ELR (cell line): Measurements from ENCODE around the gene FLNB.

Experiments
- DNase-seq: peaks from one replicate; pipeline ENCODE4 v3.0.0-alpha.2; 2015; ENCODE audit warnings: low read depth

The FLNB gene

DNA sequence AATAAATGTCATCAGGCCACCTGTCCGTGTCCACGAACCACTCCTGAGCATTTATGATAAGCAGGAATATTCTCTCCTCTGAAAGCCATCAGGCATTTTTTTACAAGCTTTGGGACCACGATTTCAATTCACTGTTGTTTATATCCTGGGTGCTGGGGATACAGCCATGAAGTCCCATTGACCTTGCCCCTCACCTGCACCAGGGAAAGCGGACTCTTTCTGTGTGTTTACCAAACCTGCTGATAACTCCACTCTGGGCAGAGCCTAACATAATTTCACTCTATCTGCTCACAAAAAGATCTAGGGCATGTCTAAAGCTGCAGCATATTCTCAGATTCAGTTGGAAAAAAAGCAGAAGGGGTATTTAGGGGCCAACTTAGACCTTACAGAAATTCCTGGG lies 197.8 kb downstream of the FLNB start:
- DNase-seq: no peak

DNA sequence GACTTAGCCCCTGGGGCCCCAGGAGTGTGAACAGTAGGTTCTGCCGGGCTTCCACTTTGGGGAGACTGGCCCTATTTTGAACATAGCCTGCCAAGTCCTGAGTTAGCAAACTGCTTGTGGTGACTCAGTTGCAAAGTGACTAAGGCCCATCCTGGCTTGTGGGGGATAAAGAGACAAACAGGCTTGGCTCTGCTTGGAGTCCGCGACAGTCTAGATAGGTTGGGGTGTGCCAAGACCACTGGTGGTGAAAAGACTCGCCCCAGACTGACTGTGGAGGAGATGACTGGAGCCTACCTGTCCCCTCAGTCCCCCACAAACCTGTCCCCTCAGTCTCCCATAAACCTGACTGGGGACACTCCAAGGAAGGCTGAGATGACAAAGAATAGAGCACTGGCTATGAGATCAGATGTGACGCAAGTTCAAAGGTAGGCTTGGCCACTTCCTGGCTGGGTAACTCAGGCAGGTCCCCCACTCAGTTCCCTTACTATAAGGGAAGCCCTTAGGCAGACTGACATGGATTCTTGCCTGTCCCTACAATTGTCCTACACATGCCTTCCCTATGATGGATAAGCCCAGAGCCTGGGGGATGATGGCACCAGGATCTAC lies 198.3 kb downstream of the FLNB start:
- DNase-seq: peak; percentile 88

DNA sequence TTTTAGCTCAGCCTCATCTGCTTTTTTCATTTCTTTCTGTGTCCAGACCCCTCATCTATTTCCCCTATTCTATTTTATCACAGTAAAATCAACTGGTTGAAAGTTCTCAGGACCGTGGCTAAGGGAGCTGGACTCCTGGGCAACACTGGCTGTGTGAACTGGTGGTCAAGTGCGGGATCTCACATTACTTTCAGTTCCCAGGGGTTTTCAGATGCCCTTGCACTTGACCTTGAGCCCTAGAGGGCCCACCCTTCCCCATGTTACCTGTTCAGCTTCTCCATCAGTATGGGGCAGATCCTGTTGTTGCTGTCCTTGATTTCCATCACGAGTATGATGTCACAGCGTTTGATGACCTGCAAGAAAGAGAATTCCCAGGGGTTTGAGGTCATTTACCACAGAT lies 199.7 kb downstream of the FLNB start:
- no peak for DNase-seq

DNA sequence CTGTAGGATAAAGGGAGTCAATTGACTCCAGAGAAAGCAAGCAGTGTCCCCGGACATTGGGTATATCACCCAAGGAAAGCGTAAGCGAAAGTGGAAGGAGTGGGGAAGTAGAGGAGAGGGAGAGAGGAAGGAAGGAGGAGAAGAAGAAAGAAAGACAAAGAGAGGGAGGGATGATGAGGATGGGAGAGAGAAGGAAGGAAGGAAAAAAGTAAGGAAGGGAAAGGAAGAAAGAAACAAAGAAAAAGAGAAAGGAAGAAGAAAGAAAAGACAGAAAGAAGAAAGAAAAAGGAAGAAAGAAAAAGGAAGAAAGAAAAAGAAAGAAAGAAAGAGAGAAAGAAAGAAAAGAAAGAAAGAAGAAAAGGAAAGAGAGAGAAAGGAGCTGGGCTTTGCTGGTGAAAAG lies 201.7 kb downstream of the FLNB start:
- DNase-seq: no peak

DNA sequence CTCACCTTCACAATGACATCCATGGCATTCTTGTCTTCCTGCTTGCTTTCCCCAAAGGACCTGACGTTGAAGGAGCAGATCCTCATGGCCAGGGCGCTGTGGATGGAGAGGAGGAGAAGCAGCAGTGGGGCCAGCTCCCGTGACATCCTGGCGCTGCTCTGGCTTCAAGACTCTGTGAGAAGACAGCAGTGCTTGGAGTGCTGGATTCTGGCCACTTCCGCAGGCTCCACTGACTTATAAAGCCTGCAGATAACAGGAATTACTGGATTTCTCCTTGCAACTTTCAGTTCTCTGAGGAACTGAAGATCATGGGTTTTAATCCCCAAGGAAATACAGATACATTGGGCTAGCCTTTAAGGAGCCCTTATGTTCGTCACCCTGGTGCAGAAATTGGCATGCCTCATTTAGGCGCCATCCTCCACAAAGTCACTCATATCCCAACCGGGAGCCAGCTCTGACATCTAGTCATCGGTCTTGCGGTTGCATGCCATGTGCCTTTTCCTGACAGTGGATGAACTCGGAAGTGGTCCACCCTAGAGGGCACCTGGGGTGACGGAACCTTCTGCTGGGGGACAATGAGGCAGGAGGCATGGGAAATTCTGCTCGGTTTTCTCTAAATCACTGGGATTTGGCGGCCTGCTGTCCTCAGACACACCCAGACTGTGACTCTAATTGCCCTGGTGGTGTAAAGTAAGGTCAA lies 202.7 kb downstream of the FLNB start, which contains the start of gene DNASE1L3:
Gene DNASE1L3, minus strand, starts transcription at position 212 of the 700 bp plus-strand sequence. Its CDS starts 66 bp downstream, at position 146.
- DNase-seq: no peak

DNA sequence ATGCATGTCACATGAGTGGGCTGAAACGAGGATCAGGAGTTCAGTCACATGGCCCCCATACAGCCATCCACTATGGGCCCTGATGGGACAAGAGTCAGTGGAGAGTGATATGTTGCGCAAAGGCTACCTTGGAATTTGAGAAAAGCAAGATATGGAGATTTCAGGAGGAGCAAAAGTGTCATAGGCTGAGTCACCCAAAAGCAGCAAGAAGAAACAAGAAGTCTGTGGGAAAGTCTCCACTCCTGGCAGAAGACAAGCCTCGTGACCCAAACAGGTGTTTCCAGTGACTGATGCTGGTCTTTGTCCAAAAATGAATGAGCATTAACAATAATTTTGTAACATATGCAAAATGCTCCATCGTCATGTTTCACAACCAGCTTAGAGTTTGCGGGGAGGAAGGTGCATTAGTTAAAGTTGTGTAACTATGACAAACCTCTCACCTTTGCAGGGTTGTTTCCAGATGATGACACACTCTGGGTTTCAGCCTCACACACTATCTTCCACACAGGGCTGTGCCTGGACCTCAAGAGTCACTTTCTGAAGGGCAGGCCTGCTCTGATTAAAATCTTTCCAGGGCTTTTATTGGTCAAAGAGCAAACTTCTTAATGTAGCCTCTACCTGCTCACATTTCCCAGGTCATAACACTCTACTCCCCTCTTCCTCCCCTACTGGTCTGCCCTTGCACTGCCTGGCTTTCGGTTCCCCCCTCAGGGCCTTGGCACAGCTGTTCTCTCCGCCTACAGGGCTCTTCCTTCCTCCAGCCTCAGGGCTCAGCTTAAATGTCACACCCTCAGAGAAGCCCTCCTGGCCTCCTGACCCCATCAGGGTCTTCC lies 206.5 kb downstream of the FLNB start:
- peak; percentile 55 for DNase-seq

DNA sequence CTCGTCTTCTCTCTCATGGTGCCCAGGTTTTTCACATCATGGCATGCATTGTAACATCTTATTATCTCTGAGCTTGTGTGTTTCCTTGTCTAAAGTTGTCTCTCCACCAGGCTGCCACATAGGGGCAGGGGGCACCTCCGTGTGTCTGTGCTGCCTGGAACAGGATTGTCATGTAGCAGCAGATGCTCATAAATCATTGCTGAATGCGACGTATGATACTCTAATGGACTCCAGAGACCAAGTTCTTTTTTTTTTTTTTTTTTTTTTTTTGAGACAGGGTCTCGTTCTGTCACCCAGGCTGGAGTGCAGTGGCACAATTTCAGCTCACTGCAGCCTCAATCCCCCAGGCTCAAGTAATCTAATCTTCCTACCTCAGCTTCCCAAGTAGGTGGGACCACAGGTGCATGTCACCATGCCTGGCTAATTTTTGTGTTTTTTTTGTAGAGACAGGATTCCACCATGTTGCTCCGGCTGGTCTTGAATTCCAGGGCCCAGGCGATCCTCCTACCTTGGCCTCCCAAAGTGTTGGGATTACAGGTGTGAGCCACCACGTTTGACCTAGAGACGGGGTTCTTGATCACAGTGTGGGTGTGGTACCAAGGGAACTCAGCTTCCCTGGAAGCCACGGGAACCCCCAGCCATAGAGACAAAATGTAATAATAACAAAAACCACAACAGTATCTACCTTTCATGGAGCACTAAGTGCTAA lies 207.2 kb downstream of the FLNB start:
- DNase-seq: no peak

DNA sequence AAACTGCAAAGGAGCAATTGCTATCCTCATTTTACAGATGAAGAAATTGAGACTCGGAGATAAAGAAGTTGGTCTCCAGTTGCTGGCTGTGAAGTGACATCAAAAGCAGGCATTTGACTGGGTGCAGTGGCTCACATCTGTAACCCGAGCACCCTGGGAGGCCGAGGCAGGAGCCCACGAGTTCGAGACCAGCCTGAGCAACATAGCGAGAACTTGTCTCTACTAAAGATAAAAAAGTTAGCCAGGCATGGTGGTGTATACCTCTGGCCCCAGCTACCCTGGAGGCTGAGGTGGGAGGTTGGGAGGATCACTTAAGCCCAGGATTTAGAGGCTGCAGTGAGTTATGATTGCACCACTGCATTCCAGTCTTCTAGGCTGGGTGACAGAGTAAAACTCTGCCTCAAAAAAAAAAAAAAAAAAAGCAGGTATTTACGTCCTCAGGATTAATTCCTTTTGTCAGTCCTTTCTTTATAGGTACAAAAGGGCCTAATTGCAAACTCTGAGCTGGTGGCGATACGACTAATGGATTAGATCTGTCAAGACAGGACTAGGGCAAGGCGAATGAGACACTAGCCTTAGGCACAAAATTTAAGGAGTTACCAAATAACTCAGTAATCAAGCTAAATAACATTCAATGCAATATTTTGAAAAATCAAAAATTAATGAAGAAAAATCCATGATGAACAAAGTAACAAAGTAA lies 208.4 kb downstream of the FLNB start:
- peak; percentile 18 for DNase-seq

DNA sequence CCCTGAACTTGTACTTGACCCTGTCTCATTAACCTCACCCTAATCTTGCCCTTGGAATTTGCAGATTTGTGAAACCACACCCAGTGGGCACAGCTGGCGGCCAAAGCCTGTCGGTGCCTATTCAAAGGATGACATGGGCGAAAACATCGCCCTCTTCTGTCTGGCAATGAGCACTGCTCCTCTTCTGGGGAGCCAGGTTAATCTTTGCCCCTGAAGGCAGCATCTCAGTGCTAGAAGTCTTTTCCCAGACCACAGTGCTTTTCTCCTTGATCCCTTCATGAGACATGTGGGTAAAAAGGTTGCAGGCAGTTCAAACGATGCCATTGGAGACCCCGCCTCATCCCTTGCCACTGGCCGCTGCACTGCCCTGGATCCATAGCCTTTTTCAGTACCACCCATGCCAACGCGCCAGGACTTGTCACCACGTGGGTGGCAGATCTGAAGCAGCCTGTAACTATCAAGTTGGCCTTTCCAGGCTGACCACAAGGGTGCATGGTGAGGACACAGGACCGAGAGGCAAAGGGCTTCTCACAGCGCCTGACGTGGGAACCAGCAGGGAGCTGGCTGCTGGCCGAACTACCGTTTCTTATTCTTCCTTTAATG lies 209.1 kb downstream of the FLNB start:
- peak; percentile 82 for DNase-seq

DNA sequence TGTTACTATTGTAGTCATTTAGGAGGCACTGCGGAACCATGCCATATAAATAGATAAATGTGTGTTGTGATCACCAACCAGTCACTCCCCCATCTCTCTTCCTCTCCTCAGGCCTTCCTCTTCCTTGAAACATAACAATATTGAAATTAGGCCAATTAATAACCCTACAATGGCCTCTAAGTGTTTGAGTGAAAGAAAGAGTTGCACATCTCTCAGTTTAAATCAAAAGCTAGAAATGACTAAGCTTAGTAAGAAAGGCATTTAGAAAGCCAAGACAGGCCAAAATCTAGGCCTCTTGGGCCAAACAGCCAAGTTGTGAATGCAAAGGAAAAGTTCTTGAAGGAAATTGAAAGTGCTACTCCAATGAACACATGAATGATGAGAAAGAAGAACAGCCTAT lies 210.7 kb downstream of the FLNB start:
- no peak for DNase-seq
